Neuron (in vitro differentiated cells): ENCODE measurements around the gene MXRA7.

Experiments used
- H2AFZ ChIP-seq: one replicate; pipeline ENCODE4 v1.6.1; 2013; ENCODE audit warnings: low read depth, mild to moderate bottlenecking, inconsistent platforms, low read length, moderate library complexity
- H3K27me3 ChIP-seq: one replicate; pipeline ENCODE4 v1.6.1; 2013; ENCODE audit warnings: low read length; ENCODE audit not compliant: insufficient read depth
- H3K36me3 ChIP-seq: one replicate; pipeline ENCODE4 v1.6.1; 2013; ENCODE audit warnings: low read length; ENCODE audit not compliant: insufficient read depth
- H3K4me1 ChIP-seq: one replicate; pipeline ENCODE4 v1.6.1; 2013; ENCODE audit warnings: low read length; ENCODE audit not compliant: insufficient read depth
- H3K4me3 ChIP-seq: 2 replicates; pipeline ENCODE4 v1.5.1; 2013; ENCODE audit warnings: mild to moderate bottlenecking, low read length, moderate library complexity
- H3K9me3 ChIP-seq: one replicate; pipeline ENCODE4 v1.6.1; 2013; ENCODE audit warnings: low read length

MXRA7 gene

GRCh38 chr17:76690596-76691280, 20.0 kb downstream of the MXRA7 start:
- H2AFZ ChIP-seq, result no peak overlapping the region
- no peak overlapping the region for H3K4me3 ChIP-seq
- no peaks in the 10 kb centered on the region for H3K9me3 ChIP-seq
- peaks cover 11% of the 10 kb centered on the region for H3K4me1 ChIP-seq
- H3K27me3 ChIP-seq, result no peaks in the 10 kb centered on the region
- H3K36me3 ChIP-seq, result no peaks in the 10 kb centered on the region

- Histone ChIP-seq H3K9me3 (no peaks in the 10 kb centered on the region), H3K4me1 (peaks cover 11% of the 10 kb centered on the region), H3K36me3 (no peaks in the 10 kb centered on the region), H3K27me3 (no peaks in the 10 kb centered on the region), H3K4me3 (no peak overlapping the region), H2AFZ (no peak overlapping the region)
Measured at GRCh38 chr17:76689859-76690258, 20.9 kb downstream of the MXRA7 start.

GRCh38 chr17:76688165-76688622, 22.6 kb downstream of the MXRA7 start:
- Histone ChIP-seq H3K36me3 (no peaks in the 10 kb centered on the region), H3K27me3 (no peaks in the 10 kb centered on the region), H3K4me1 (peaks cover 19% of the 10 kb centered on the region), H3K9me3 (no peaks in the 10 kb centered on the region), H2AFZ (no peak overlapping the region), H3K4me3 (no peak overlapping the region)

GRCh38 chr17:76687298-76688164, 23.2 kb downstream of the MXRA7 start:
- H3K27me3 ChIP-seq, result no peaks in the 10 kb centered on the region

GRCh38 chr17:76686538-76687297, 24.0 kb downstream of the MXRA7 start:
- Histone ChIP-seq H3K4me3 (no peak overlapping the region), H3K27me3 (no peaks in the 10 kb centered on the region), H3K36me3 (peaks cover 5% of the 10 kb centered on the region), H3K9me3 (no peaks in the 10 kb centered on the region), H2AFZ (no peak overlapping the region), H3K4me1 (peaks cover 21% of the 10 kb centered on the region)

More at GRCh38 chr17:76687298-76688164, 23.2 kb downstream of the MXRA7 start:
- H3K4me1 ChIP-seq, result peaks cover 22% of the 10 kb centered on the region
- H3K9me3 ChIP-seq, result no peaks in the 10 kb centered on the region
- peaks cover 2% of the 10 kb centered on the region for H3K36me3 ChIP-seq
- H3K4me3 ChIP-seq, result no peak overlapping the region
- no peak overlapping the region for H2AFZ ChIP-seq

GRCh38 chr17:76685846-76686245, 24.9 kb downstream of the MXRA7 start:
- Histone ChIP-seq H3K27me3 (no peaks in the 10 kb centered on the region), H3K4me3 (no peak overlapping the region), H3K4me1 (peaks cover 24% of the 10 kb centered on the region), H3K9me3 (no peaks in the 10 kb centered on the region), H2AFZ (no peak overlapping the region), H3K36me3 (peaks cover 5% of the 10 kb centered on the region)

- H3K9me3 ChIP-seq, result no peaks in the 10 kb centered on the region
- peaks cover 5% of the 10 kb centered on the region for H3K36me3 ChIP-seq
- no peak overlapping the region for H2AFZ ChIP-seq
- no peak overlapping the region for H3K4me3 ChIP-seq
- peaks cover 24% of the 10 kb centered on the region for H3K4me1 ChIP-seq
- H3K27me3 ChIP-seq, result no peaks in the 10 kb centered on the region
Measured at GRCh38 chr17:76685366-76685765, 25.4 kb downstream of the MXRA7 start.

GRCh38 chr17:76684756-76685155, 26.0 kb downstream of the MXRA7 start:
- no peaks in the 10 kb centered on the region for H3K9me3 ChIP-seq
- peaks cover 5% of the 10 kb centered on the region for H3K36me3 ChIP-seq
- H3K4me1 ChIP-seq, result peaks cover 24% of the 10 kb centered on the region
- no peak overlapping the region for H3K4me3 ChIP-seq
- no peaks in the 10 kb centered on the region for H3K27me3 ChIP-seq
- H2AFZ ChIP-seq, result no peak overlapping the region

- H3K4me3 ChIP-seq, result no peak overlapping the region
- H3K4me1 ChIP-seq, result peaks cover 24% of the 10 kb centered on the region
- H2AFZ ChIP-seq, result no peak overlapping the region
- H3K27me3 ChIP-seq, result no peaks in the 10 kb centered on the region
- H3K9me3 ChIP-seq, result no peaks in the 10 kb centered on the region
- peaks cover 5% of the 10 kb centered on the region for H3K36me3 ChIP-seq
Measured at GRCh38 chr17:76683921-76684745, 26.6 kb downstream of the MXRA7 start.

GRCh38 chr17:76683011-76683755, 27.6 kb downstream of the MXRA7 start:
- Histone ChIP-seq H3K36me3 (peaks cover 5% of the 10 kb centered on the region), H3K9me3 (no peaks in the 10 kb centered on the region), H3K27me3 (no peaks in the 10 kb centered on the region), H3K4me1 (peaks cover 20% of the 10 kb centered on the region), H2AFZ (no peak overlapping the region), H3K4me3 (no peak overlapping the region)

GRCh38 chr17:76682296-76682695, 28.5 kb downstream of the MXRA7 start:
- Histone ChIP-seq H3K9me3 (no peaks in the 10 kb centered on the region), H3K4me1 (peaks cover 16% of the 10 kb centered on the region), H3K27me3 (no peaks in the 10 kb centered on the region), H3K36me3 (peaks cover 5% of the 10 kb centered on the region), H2AFZ (no peak overlapping the region), H3K4me3 (no peak overlapping the region)
